Activated naive CD8-positive, alpha-beta T cell treated with anti-CD3 and anti-CD28 coated beads, Interleukin-2, amount 50 U/mL, for 24 hours (primary cell): Measurements from ENCODE around the gene CETP.
"Not testable (repeated sequence)": the region's sequence is repeated elsewhere in the genome, so short reads cannot be mapped to it uniquely, and the experiment has no call there.

Source experiments
- ATAC-seq: fragments of 150-1000 bp; cut with Tn5 transposase; one replicate; pipeline ENCODE4 v1.10.0; 2021
- DNase-seq: peaks from one replicate; pipeline ENCODE4 v3.0.0; 2021
- H3K27ac Mint-ChIP-seq: one replicate; pipeline ENCODE4 v1.8.0; 2021; ENCODE audit warnings: mild to moderate bottlenecking, mixed read lengths
- H3K27me3 Mint-ChIP-seq: one replicate; pipeline ENCODE4 v1.8.0; 2021; ENCODE audit warnings: mixed read lengths
- H3K36me3 Mint-ChIP-seq: one replicate; pipeline ENCODE4 v1.8.0; 2021; ENCODE audit warnings: low read depth, mixed read lengths
- H3K4me1 Mint-ChIP-seq: one replicate; pipeline ENCODE4 v1.8.0; 2021; ENCODE audit warnings: mixed read lengths
- H3K4me3 Mint-ChIP-seq: one replicate; pipeline ENCODE4 v1.8.0; 2021; ENCODE audit warnings: mild to moderate bottlenecking, moderate library complexity, mixed read lengths
- H3K9me3 Mint-ChIP-seq: one replicate; pipeline ENCODE4 v1.8.0; 2021; ENCODE audit warnings: mixed read lengths

Gene CETP

GRCh38 chr16:56977216-56977615 is 15.5 kb downstream of the CETP start:
- no peak overlapping the region for H3K27ac Mint-ChIP-seq
- peaks cover 67% of the 10 kb centered on the region for H3K4me1 Mint-ChIP-seq
- H3K9me3 Mint-ChIP-seq = no peaks in the 10 kb centered on the region
- H3K4me3 Mint-ChIP-seq = no peak overlapping the region
- DNase-seq (no peak), ATAC-seq (no peak)
- peaks cover 12% of the 10 kb centered on the region for H3K36me3 Mint-ChIP-seq
- no peaks in the 10 kb centered on the region for H3K27me3 Mint-ChIP-seq

GRCh38 chr16:56977823-56978430 is 16.2 kb downstream of the CETP start:
- DNase-seq (no peak), ATAC-seq (no peak)
- Mint-ChIP-seq H3K36me3 (peaks cover 19% of the 10 kb centered on the region), H3K9me3 (no peaks in the 10 kb centered on the region), H3K27ac (no peak overlapping the region), H3K4me1 (peaks cover 74% of the 10 kb centered on the region), H3K27me3 (no peaks in the 10 kb centered on the region), H3K4me3 (no peak overlapping the region)

DNA sequence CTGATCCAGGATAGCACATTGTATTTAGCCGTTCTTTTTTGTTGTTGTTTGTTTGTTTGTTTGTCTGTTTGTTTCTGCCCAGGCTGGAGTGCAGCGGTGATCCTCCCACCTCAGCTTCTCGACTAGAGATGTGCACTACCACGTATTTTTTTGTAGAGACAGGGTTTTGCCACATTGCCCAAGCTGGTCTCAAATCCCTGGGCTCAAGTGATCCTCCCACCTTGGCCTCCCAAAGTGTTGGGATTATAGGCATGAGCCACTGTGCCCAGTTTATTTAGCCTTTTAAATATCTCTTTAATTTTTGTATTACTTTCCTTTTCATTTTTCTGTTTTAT is 18.4 kb downstream of the CETP start:
- DNase-seq (no peak), ATAC-seq (no peak)
- Mint-ChIP-seq H3K27me3 (no peaks in the 10 kb centered on the region), H3K36me3 (peaks cover 30% of the 10 kb centered on the region), H3K27ac (no peak overlapping the region), H3K4me1 (peaks cover 74% of the 10 kb centered on the region), H3K9me3 (no peaks in the 10 kb centered on the region), H3K4me3 (no peak overlapping the region)

GRCh38 chr16:56980792-56981724 is 19.3 kb downstream of the CETP start:
- Mint-ChIP-seq H3K9me3 (no peaks in the 10 kb centered on the region), H3K27me3 (no peaks in the 10 kb centered on the region), H3K27ac (peak overlapping the region; percentile 77), H3K36me3 (peaks cover 34% of the 10 kb centered on the region), H3K4me1 (peaks cover 74% of the 10 kb centered on the region), H3K4me3 (peak overlapping the region; percentile 29)
- DNase-seq = no peak
- peak; percentile 18 for ATAC-seq

- Mint-ChIP-seq H3K4me1 (peaks cover 75% of the 10 kb centered on the region), H3K36me3 (peaks cover 34% of the 10 kb centered on the region), H3K4me3 (no peak overlapping the region), H3K27me3 (no peaks in the 10 kb centered on the region), H3K27ac (peak overlapping the region; percentile 77), H3K9me3 (no peaks in the 10 kb centered on the region)
- DNase-seq (no peak), ATAC-seq (no peak)
Measured at GRCh38 chr16:56981729-56982271, 20.1 kb downstream of the CETP start.

DNA sequence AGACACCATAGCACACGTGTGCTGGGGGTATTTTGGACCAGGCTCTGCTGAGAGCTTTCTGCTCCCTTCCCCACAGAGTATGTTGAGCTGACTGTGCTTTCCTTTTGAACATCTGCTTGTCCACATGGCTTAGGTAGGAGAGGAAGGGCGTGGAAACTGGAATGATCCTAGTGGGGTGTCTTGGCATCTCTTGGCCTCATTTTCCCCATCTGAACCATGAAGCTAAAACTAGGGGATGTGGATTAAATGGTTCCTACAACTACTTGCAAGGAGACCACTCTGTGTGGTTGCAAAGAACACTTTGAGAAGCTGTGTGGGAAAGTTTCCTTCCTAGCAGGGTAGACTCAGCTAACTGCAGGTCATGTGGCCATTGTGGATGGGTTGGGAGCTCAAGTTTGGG is 20.9 kb downstream of the CETP start:
- DNase-seq (no peak), ATAC-seq (no peak)
- Mint-ChIP-seq H3K36me3 (peaks cover 35% of the 10 kb centered on the region), H3K27ac (peak overlapping the region; percentile 75), H3K9me3 (no peaks in the 10 kb centered on the region), H3K4me3 (no peak overlapping the region), H3K27me3 (no peaks in the 10 kb centered on the region), H3K4me1 (peaks cover 84% of the 10 kb centered on the region)

- H3K27me3 Mint-ChIP-seq = no peaks in the 10 kb centered on the region
- H3K36me3 Mint-ChIP-seq = peaks cover 41% of the 10 kb centered on the region
- DNase-seq (no peak), ATAC-seq (no peak)
- H3K4me3 Mint-ChIP-seq = no peak overlapping the region
- H3K4me1 Mint-ChIP-seq = peaks cover 88% of the 10 kb centered on the region
- peak overlapping the region; percentile 75 for H3K27ac Mint-ChIP-seq
- no peaks in the 10 kb centered on the region for H3K9me3 Mint-ChIP-seq
Measured at GRCh38 chr16:56983211-56983751, 21.5 kb downstream of the CETP start.

DNA sequence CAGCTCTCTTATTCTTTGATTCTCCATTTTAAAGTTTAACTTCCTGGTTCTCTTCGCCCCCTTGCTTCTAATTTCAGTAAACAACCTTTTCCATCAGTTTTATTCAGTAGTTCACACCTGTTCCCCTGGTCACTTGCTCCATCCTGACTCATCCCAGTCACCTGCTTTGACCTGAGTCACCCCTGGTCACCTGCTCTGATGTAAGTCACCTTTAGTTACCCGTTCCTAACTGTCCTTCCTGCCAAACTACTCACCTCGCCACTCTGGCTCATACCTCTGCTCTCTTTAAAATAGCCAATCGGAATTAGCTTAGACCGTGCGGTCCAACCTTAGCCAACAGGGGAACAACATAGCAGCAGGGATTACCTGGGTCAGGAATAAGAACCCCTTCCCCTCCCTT is 22.9 kb downstream of the CETP start:
- Mint-ChIP-seq H3K27me3 (no peaks in the 10 kb centered on the region), H3K36me3 (peaks cover 44% of the 10 kb centered on the region), H3K4me3 (peak overlapping the region; percentile 47), H3K4me1 (peaks cover 84% of the 10 kb centered on the region), H3K27ac (peak overlapping the region; percentile 99), H3K9me3 (no peaks in the 10 kb centered on the region)
- ATAC-seq = no peak
- DNase-seq = no peak

- Mint-ChIP-seq H3K9me3 (no peaks in the 10 kb centered on the region), H3K4me3 (peak overlapping the region; percentile 5), H3K4me1 (peaks cover 81% of the 10 kb centered on the region), H3K27me3 (no peaks in the 10 kb centered on the region), H3K27ac (peak overlapping the region; percentile 99), H3K36me3 (peaks cover 44% of the 10 kb centered on the region)
- ATAC-seq (no peak), DNase-seq (peak; percentile 41)
Measured at GRCh38 chr16:56985288-56985961, 23.7 kb downstream of the CETP start.

DNA sequence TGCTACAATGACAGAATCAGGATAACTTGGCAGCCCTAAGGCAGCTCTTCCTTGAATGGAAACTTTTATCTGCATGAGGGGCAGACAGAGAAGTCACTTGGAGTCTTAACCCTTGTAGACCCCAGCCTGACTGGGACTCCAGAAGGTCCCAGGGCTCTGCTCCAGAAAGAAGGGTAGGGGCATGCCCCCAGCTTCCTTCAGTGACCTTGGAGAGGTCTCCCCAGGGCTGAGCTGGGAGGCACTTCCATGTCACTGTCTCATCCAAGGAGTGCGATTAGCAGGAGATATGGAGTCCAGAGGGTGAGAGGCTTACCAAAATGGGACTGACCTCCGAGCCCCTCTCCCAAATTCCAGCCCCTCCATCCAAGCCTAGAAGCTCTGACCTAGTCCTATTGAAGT is 24.2 kb downstream of the CETP start:
- peaks cover 49% of the 10 kb centered on the region for H3K36me3 Mint-ChIP-seq
- no peak for DNase-seq
- peak overlapping the region; percentile 5 for H3K4me3 Mint-ChIP-seq
- H3K4me1 Mint-ChIP-seq = peaks cover 79% of the 10 kb centered on the region
- no peak for ATAC-seq
- no peaks in the 10 kb centered on the region for H3K9me3 Mint-ChIP-seq
- no peaks in the 10 kb centered on the region for H3K27me3 Mint-ChIP-seq
- H3K27ac Mint-ChIP-seq = peak overlapping the region; percentile 99

- H3K4me3 Mint-ChIP-seq = peak overlapping the region; percentile 98
- peak overlapping the region; percentile 99 for H3K27ac Mint-ChIP-seq
- H3K36me3 Mint-ChIP-seq = peaks cover 49% of the 10 kb centered on the region
- ATAC-seq = no peak
- H3K27me3 Mint-ChIP-seq = no peaks in the 10 kb centered on the region
- no peaks in the 10 kb centered on the region for H3K9me3 Mint-ChIP-seq
- peaks cover 77% of the 10 kb centered on the region for H3K4me1 Mint-ChIP-seq
- DNase-seq = no peak
Measured at GRCh38 chr16:56986361-56986760, 24.6 kb downstream of the CETP start.

DNA sequence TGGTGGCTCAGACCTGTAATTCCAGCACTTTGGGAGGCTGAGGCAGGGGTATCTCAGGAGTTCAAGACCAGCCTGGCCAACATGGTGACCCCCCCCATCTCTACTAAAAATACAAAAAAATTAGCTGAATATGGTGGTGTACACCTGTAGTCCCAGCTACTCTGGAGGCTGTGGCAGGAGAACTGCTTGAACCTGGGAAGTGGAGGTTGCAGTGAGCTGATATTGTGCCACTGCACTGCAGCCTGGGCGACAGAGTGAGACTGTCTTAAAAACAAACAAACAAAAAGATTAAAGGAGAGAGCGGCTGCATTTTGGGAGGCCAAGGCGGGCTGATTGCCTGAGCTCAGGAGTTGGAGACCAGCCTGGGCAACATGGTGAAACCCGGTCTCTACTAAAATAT is 25.2 kb downstream of the CETP start:
- DNase-seq, H3K9me3 Mint-ChIP-seq, H3K27me3 Mint-ChIP-seq, ATAC-seq: not testable (repeated sequence)
- Mint-ChIP-seq H3K36me3 (peaks cover 50% of the 10 kb centered on the region), H3K4me1 (peaks cover 76% of the 10 kb centered on the region), H3K27ac (peak overlapping the region; percentile 99), H3K4me3 (peak overlapping the region; percentile 98)

GRCh38 chr16:56987692-56988091 is 25.9 kb downstream of the CETP start:
- Mint-ChIP-seq H3K4me3 (peak overlapping the region; percentile 98), H3K9me3 (no peaks in the 10 kb centered on the region), H3K4me1 (peaks cover 74% of the 10 kb centered on the region), H3K27ac (peak overlapping the region; percentile 99), H3K27me3 (no peaks in the 10 kb centered on the region), H3K36me3 (peaks cover 47% of the 10 kb centered on the region)
- no peak for DNase-seq
- no peak for ATAC-seq

DNA sequence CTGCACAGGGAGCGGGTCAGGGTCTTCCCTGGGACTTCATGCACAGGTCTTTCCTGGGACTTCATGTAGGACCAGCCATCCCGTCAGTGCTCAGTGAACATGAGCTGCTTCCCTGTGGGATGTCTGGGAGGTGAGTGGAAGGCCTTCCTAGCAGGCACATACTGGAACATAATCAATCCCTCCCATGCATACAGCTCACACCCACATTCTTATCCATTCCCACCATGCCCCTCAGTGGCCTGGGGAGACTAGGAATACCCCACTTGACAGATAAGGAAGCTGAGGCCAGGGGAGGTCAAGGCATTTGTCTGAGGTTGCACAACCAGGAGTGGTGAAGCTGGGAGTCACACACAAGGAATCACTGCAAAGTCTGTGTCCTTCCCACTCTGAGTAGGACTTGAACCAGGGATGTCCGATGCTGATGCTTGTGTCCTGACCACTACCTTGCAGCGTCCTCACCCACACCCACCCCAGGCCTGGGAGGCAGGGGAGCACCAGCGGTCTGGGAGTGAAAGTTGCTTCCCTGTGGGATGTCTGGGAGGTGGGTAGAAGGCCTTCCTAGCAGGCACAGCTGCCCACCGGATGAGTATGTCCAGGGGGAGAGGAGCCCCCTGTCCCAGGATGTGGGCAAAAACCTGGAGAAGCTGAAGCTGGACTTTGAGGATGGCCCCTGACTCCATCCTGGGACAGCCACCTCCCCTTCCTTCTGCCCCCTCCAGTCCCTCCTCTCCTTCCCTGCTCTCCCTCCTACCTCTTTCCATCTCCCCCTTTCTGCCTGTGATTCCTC is 26.6 kb downstream of the CETP start:
- Mint-ChIP-seq H3K36me3 (peaks cover 50% of the 10 kb centered on the region), H3K27me3 (no peaks in the 10 kb centered on the region)
- DNase-seq = no peak

More for the DNA sequence above, 26.6 kb downstream of the CETP start:
- Mint-ChIP-seq H3K9me3 (no peaks in the 10 kb centered on the region), H3K4me3 (peak overlapping the region; percentile 98), H3K27ac (peak overlapping the region; percentile 99), H3K4me1 (peaks cover 75% of the 10 kb centered on the region)
- ATAC-seq = no peak
